HG02943 (cell line): ENCODE measurements around the gene TACC3.
A peak's percentile ranks its signal among the peaks of the same experiment; 100 is the strongest.

Experiments
- ATAC-seq: cut with Tn5 transposase; IDR thresholded peaks from one replicate; pipeline ENCODE4 v1.9.1; 2021; ENCODE audit warnings: mild to moderate bottlenecking, low read depth, moderate library complexity; ENCODE audit not compliant: unreplicated experiment

TACC3 gene

DNA sequence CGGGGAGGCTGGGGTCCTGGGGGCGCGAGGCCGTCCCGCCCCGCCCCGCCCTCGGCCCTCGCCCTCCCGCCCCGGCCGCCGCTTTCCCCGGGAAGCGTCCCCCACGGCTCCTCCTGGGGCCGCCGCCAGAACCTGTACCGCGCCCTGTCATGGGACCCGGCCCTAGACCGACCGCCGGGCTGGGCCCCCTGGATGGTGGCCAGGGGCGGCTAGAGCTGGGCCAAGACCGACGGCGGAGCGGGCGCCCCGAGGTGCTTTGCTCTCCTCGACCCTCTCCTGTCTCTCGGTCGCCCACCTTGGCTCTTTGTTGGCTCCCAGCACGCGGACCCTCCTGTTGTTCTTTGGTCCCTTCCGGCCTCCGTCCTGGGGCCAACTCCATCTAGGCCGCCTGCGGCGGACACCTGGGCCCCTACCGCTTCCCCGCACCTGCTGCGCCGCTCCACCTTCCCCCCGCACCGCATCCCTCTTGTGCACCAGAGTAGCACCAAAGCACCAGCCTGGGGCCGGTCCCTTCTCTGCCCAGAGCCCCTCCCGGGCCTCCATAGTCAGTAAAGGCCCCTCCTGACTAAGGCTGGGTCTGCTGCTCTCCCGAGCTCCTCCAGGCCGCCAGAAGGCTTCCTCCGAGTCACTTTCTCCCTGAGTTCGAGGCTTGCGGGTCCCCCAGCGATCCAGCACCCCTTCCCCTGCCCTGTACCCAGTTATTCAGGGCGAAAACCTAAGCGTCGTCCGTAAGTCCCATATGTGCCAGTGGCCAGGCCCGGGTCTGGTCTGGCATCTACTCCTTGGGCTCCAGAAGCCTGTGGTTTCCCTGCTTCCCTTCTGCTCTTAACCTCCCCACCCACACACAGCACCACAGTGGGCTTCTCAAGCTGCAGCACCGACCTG is 587 bp downstream of the TACC3 start:
- ATAC-seq = peak; percentile 3

DNA sequence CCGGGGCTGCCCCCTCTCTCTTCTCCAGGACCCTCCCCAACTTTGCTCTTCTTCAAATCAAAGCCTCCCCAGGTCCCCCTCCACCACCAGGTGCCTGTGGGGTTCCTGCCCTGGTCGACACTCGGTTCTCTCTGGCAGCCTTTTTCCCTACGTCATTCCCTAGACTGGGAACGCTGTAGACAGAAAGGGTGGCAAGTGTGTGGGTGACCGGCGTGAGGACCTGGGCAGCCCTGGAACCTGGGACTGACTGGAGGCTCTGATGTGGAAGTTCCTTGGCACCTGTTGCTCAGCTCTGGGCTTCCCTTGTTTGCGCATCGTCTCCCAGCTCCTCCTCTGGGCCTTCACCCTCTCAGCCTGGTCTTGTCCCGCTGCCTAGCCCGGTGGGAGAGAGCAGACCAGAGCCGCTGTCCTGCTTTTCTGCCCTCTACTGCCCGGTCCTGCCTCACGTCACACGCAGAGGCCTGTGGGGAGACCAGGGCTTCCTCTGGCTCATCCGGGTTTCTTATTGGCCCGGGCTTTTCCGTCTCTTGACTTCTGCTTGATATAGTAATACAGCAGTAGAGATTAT is 1.3 kb downstream of the TACC3 start:
- ATAC-seq = no peak

DNA sequence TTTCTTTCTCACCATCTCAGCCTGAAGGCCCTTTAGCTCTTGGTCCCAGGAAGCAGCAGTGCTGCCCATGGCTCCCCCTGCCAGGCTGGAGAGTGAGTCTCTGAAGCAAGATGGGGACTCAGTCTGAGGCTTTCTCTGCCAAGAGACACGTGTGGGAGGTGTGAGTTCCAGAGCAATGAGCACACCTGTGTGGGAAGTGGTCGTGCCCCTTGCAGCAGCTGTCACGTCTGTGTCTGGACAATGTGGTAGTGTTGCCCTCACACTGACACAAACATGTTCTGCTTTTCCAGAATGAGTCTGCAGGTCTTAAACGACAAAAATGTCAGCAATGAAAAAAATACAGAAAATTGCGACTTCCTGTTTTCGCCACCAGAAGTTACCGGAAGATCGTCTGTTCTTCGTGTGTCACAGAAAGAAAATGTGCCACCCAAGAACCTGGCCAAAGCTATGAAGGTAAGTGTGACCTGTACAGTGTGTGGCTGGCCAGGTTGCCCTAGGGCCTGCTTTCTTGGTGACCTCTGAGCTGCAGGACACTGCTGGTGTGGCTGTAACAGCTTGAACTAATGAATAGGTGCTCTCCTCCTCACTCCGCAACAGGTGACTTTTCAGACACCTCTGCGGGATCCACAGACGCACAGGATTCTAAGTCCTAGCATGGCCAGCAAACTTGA is 1.9 kb downstream of the TACC3 start:
- ATAC-seq = no peak

GRCh38 chr4:1725521-1725920 is 4.2 kb downstream of the TACC3 start:
- no peak for ATAC-seq

DNA sequence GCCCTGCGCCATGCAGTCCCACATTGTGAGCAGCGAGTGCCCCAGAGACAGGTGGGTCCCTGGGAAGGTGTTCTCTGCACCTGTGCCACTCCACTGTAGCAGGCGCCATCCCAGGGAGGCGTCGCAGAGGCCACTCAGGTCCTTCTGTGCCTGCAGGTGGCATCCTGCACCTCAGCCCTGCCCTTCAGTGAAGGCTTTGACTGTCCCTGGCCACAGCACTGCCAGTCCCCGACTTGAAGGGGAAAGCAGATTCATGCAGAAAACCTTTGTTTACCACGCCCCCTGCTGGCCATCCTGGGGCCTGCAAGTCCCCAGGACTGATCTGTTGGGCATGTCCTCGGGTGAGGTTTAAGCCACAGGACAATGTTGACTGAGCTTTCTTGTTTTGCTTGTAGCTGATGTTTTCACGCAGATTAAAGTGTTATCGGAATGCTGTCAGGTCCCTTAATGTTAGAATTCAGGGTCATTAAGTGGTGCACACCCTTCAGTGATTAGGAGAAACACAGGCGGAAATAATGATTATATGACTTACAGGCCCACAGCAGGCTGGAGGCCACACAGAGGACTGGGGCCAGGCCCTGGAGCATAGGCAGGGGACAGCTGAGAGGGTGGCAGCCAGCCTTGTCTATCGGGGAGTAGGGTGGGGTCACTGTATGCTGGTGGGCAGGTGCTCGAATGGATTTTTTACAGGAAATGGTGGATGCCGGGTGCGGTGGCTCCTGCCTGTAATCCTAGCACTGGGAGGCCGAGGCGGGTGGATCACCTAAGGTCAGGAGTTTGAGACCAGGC is 5.0 kb downstream of the TACC3 start:
- no peak for ATAC-seq

- ATAC-seq = no peak
Measured at GRCh38 chr4:1727117-1728031, 6.1 kb downstream of the TACC3 start.

GRCh38 chr4:1728061-1728980 is 7.0 kb downstream of the TACC3 start:
- ATAC-seq = no peak

DNA sequence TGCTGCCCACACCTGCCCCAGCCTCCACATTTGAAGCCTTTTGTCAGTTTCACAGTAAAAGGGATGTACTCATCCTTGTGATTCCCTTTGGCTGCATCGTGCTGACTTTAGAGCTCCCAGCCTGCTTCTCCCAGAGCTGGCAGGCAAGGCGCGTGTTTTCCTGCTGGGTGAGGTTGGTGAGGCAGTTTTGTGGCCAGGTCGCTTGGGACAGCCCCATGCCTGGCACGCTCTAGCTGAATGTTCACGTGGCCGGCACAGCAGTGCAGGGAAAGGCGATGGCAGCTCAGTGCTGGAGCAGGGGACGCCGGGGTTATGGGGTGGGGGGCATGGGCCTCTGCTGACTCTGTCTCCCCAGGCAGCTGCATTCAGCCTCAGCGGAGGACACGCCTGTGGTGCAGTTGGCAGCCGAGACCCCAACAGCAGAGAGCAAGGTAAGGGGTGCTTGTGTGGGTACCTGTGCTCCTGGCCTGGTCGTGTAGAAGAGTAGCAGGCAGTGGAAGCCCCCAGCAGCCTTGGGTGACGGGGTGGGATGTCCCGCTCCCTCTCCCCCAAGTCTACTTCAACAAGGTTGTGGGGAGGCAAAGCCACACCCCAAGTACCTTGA is 9.3 kb downstream of the TACC3 start:
- ATAC-seq = no peak

- no peak for ATAC-seq
Measured at GRCh38 chr4:1731180-1731579, 9.9 kb downstream of the TACC3 start.

DNA sequence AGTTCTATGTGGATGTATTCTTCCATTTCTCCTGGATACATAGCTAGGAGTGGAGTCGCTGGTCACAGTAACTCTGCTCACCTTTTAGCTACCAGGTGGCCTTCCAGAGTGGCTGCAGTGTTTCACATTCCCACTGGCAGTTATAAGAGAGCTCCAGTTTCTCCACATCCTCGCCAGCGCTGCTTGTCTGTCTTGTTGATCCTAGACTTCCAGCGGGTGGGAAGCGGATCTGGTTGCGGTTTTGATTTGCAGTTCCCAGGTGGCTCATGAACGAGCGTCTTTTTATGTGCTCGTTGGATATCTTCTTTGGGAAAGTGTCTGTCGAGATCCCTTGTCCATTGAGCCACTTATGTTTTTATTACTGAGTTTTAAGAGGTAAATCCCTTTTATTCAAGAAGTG is 11.6 kb downstream of the TACC3 start:
- no peak for ATAC-seq

DNA sequence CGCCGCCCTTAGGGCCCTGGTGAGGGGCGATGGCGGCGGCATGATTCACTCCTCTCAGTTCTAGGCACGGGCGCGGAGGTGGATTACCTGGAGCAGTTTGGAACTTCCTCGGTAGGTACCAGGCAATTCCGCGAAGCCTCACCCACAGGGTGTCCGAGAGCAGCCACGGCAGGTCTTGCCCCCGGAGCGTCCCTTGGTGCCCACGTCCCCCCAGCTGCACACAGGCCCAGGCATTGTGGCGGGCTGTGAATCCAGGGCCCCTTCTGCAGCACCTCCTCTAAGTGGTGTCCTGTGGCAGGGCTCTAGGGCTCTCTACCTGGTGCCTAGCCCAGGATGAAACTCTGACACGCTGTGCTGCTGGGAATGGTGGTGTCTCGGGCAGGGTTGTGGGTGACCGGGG is 13.9 kb downstream of the TACC3 start:
- ATAC-seq = no peak

- no peak for ATAC-seq
Measured at GRCh38 chr4:1736812-1737211, 15.5 kb downstream of the TACC3 start.

DNA sequence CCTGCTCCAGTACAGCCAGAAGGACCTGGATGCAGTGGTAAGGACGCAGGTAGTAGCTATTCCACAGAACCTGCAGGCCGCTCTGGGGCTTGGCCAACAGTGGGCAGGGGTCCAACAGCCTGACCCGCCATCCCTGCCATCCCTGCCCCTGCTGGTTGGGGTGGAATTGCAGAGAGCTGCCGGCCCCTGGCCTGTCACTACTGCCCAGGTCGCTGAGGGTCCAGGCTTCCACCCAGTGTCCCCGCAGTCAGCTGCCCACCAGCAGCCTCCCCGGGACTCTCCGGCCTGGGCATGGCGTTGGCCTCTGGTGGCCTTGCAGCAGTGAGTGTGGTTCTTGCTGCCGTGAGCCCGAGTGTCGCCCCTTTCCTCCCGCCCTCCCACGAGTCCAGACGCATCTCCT is 16.3 kb downstream of the TACC3 start:
- no peak for ATAC-seq

DNA sequence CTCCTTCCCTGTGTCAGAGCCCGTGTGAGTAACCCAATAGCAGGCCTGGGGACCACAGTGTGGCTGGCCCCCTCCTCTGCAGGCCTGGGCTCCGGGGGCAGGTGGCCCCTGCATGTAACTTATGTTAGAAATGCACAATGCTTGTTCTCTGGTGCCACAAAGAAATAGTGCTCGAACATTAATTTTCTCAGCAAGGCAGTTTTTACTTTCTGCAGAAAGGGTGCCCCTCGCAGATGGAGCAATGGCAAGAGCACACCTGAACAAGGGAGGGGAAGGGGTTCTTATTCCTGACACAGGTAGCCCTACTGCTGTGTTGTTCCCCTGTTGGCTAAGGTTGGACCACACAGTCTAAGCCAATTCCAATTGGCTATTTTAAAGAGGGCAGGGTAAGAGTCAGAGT is 17.1 kb downstream of the TACC3 start:
- ATAC-seq = no peak

- no peak for ATAC-seq
Measured at GRCh38 chr4:1739358-1739757, 18.0 kb downstream of the TACC3 start.

- ATAC-seq = no peak
Measured at GRCh38 chr4:1740021-1740545, 18.8 kb downstream of the TACC3 start.

GRCh38 chr4:1741208-1741607 is 19.9 kb downstream of the TACC3 start:
- no peak for ATAC-seq

DNA sequence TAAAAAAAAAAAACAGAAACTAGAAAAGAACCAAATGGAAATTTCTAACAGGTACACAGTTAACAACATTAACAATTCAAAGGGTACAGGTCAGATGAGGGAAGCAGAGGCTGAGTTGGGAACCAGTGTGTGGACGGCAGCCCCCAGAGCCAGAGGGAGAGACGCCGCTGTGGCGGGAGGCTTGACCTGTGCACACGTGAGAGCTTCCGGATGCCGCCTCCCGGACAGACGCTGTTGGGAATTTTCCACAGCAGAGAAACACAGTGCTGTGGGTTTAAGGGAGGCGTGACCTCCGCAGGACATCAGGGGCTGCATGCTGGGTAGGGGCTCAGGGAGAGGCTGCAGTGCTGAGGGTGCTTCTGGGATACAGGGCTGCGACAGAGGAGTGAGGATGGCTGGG is 22.2 kb downstream of the TACC3 start:
- no peak for ATAC-seq
